GM19035 (cell line): Measurements from ENCODE around the gene NR2F2.

Experiments
- ATAC-seq: cut with Tn5 transposase; IDR thresholded peaks from one replicate; pipeline ENCODE4 v1.9.1; 2021; ENCODE audit not compliant: unreplicated experiment

The NR2F2 gene

GRCh38 chr15:96316953-96317629 lies 13.4 kb upstream of the NR2F2 start:
- no peak for ATAC-seq

- ATAC-seq: no peak
These were observed 10.4 kb upstream of the NR2F2 start for GRCh38 chr15:96320107-96320506.

GRCh38 chr15:96320703-96321638 lies 9.5 kb upstream of the NR2F2 start:
- ATAC-seq: no peak

- ATAC-seq: no peak
These were observed 8.6 kb upstream of the NR2F2 start for GRCh38 chr15:96321639-96322535.

- ATAC-seq: no peak
These were observed 7.8 kb upstream of the NR2F2 start for GRCh38 chr15:96322536-96323318.

GRCh38 chr15:96323319-96324145 lies 7.0 kb upstream of the NR2F2 start:
- ATAC-seq: no peak

- no peak for ATAC-seq
These were observed 6.2 kb upstream of the NR2F2 start for GRCh38 chr15:96324192-96324895.

- ATAC-seq: no peak
These were observed 5.5 kb upstream of the NR2F2 start for GRCh38 chr15:96324940-96325540.

- ATAC-seq: no peak
These were observed 4.8 kb upstream of the NR2F2 start for GRCh38 chr15:96325541-96326327.

GRCh38 chr15:96326328-96327154 lies 4.0 kb upstream of the NR2F2 start:
- no peak for ATAC-seq

- peak; percentile 39 for ATAC-seq
These were observed 3.3 kb upstream of the NR2F2 start for GRCh38 chr15:96327155-96327741.

- no peak for ATAC-seq
These were observed 2.2 kb upstream of the NR2F2 start for GRCh38 chr15:96328181-96328876.

GRCh38 chr15:96328877-96329195 lies 1.7 kb upstream of the NR2F2 start:
- no peak for ATAC-seq

- no peak for ATAC-seq
These were observed 1.0 kb upstream of the NR2F2 start for GRCh38 chr15:96329403-96329981.

GRCh38 chr15:96330064-96330449 lies 443 bp upstream of the NR2F2 start:
- ATAC-seq: peak; percentile 34
